GM21619 (cell line): ENCODE measurements around the gene DDB1.

ENCODE experiments used
- ATAC-seq: cut with Tn5 transposase; IDR thresholded peaks from one replicate; pipeline ENCODE4 v1.9.1; 2021; ENCODE audit not compliant: unreplicated experiment

The DDB1 gene

GRCh38 chr11:61332797-61333549 is at the start of gene DDB1, which contains the start of gene TKFC:
Gene DDB1, minus strand, starts transcription at chr11:61333105. Its CDS starts 137 bp downstream, at chr11:61332968.
Gene TKFC, plus strand, starts transcription at chr11:61333228. Its CDS starts 1,501 bp downstream, at chr11:61334729.
- peak; percentile 91 for ATAC-seq

GRCh38 chr11:61380884-61381283 is 48.0 kb upstream of the DDB1 start:
- no peak for ATAC-seq

- ATAC-seq, result no peak
Measured at GRCh38 chr11:61378713-61379313, 45.9 kb upstream of the DDB1 start.

GRCh38 chr11:61377461-61378160 is 44.7 kb upstream of the DDB1 start:
- no peak for ATAC-seq

GRCh38 chr11:61375761-61376108 is 42.8 kb upstream of the DDB1 start:
- no peak for ATAC-seq

GRCh38 chr11:61372659-61373420 is 39.9 kb upstream of the DDB1 start:
- ATAC-seq, result no peak

GRCh38 chr11:61370349-61371005 is 37.6 kb upstream of the DDB1 start:
- ATAC-seq, result no peak

- ATAC-seq, result no peak
Measured at GRCh38 chr11:61369372-61370348, 36.8 kb upstream of the DDB1 start.

- no peak for ATAC-seq
Measured at GRCh38 chr11:61368646-61369045, 35.7 kb upstream of the DDB1 start.

- ATAC-seq, result no peak
Measured at GRCh38 chr11:61367406-61367805, 34.5 kb upstream of the DDB1 start.

- ATAC-seq, result no peak
Measured at GRCh38 chr11:61364012-61364675, 31.2 kb upstream of the DDB1 start.

GRCh38 chr11:61362542-61362875 is 29.6 kb upstream of the DDB1 start:
- no peak for ATAC-seq

- peak; percentile 78 for ATAC-seq
Measured at GRCh38 chr11:61361741-61362541, 29.0 kb upstream of the DDB1 start, which contains the start of the genes CYB561A3 and TMEM138. Gene CYB561A3, minus strand, starts transcription at chr11:61361882. Its CDS starts 5,169 bp downstream, at chr11:61356713. Gene TMEM138, plus strand, starts transcription at chr11:61362374. Its CDS starts 2,017 bp downstream, at chr11:61364391.

- no peak for ATAC-seq
Measured at GRCh38 chr11:61361237-61361740, 28.4 kb upstream of the DDB1 start.

GRCh38 chr11:61359516-61359915 is 26.6 kb upstream of the DDB1 start:
- ATAC-seq, result no peak

- ATAC-seq, result no peak
Measured at GRCh38 chr11:61358566-61358965, 25.7 kb upstream of the DDB1 start.

- ATAC-seq, result no peak
Measured at GRCh38 chr11:61357894-61358239, 25.0 kb upstream of the DDB1 start.
